GM12878 (cell line): ENCODE results near the gene RANBP17.

Source experiments
- CBX5 ChIP-seq: sonication (generic); IDR thresholded peaks from 2 replicates; pipeline ENCODE4 v1.6.1; 2016; ENCODE audit warnings: low read depth, moderate library complexity, mild to moderate bottlenecking, inconsistent platforms
- CREB1 ChIP-seq: IDR thresholded peaks from 2 replicates; pipeline ENCODE4 v1.6.1; 2012; ENCODE audit warnings: low read depth, mild to moderate bottlenecking, inconsistent platforms
- EED ChIP-seq: sonication (generic); IDR thresholded peaks from 2 replicates; pipeline ENCODE4 v1.6.1; 2016; ENCODE audit warnings: antibody characterized with exemption, low read depth
- EP300 ChIP-seq, 2 experiments: fragments of 150-350 bp in 1 of 2; IDR thresholded peaks; 2 replicates each; pipeline ENCODE4 v1.6.1; 2011 to 2012; ENCODE audit warnings: low read depth in 2 of 2, low read length in 2 of 2, borderline replicate concordance in 1 of 2, improper control_type of control experiment in 1 of 2, inconsistent platforms in 1 of 2; ENCODE audit not compliant: control insufficient read depth in 1 of 2
- MTA3 ChIP-seq: IDR thresholded peaks from 2 replicates; pipeline ENCODE4 v1.6.1; 2012; ENCODE audit warnings: low read length, inconsistent platforms, borderline replicate concordance
- NFYB ChIP-seq: IDR thresholded peaks from 2 replicates; pipeline ENCODE4 v1.6.1; 2011; ENCODE audit warnings: low read depth, mild to moderate bottlenecking, low read length, improper control_type of control experiment, moderate library complexity; ENCODE audit not compliant: insufficient read depth
- SMC3 ChIP-seq: IDR thresholded peaks from 2 replicates; pipeline ENCODE4 v1.6.1; 2011; ENCODE audit warnings: low read length, improper control_type of control experiment, borderline replicate concordance
- TCF3 ChIP-seq: IDR thresholded peaks from 2 replicates; pipeline ENCODE4 v1.6.1; 2012; ENCODE audit warnings: low read depth, mild to moderate bottlenecking, low read length, borderline replicate concordance; ENCODE audit not compliant: insufficient read depth
- ZBED1 ChIP-seq: IDR thresholded peaks from 2 replicates; pipeline ENCODE4 v1.6.1; 2016; ENCODE audit warnings: borderline replicate concordance
- TF ChIP-seq, protein P1 (sequence below): IDR thresholded peaks from 2 replicates; pipeline ENCODE4 v1.6.1; 2011; ENCODE audit warnings: low read depth, low read length, improper control_type of control experiment, borderline replicate concordance
- TF ChIP-seq, protein P2 (sequence below), 3 experiments: IDR thresholded peaks in 2 of 3; conservative IDR thresholded peaks in 1 of 3; 2 replicates each; pipeline ENCODE4 v1.5.1; 2011; ENCODE audit warnings: low read depth in 3 of 3, low read length in 3 of 3, mild to moderate bottlenecking in 3 of 3, control low read depth in 2 of 3, moderate library complexity in 2 of 3, inconsistent platforms in 1 of 3, mixed read lengths in 1 of 3; ENCODE audit not compliant: control insufficient read depth in 2 of 3, insufficient read depth in 1 of 3; ENCODE audit errors: extremely low read depth in 1 of 3

DNA sequence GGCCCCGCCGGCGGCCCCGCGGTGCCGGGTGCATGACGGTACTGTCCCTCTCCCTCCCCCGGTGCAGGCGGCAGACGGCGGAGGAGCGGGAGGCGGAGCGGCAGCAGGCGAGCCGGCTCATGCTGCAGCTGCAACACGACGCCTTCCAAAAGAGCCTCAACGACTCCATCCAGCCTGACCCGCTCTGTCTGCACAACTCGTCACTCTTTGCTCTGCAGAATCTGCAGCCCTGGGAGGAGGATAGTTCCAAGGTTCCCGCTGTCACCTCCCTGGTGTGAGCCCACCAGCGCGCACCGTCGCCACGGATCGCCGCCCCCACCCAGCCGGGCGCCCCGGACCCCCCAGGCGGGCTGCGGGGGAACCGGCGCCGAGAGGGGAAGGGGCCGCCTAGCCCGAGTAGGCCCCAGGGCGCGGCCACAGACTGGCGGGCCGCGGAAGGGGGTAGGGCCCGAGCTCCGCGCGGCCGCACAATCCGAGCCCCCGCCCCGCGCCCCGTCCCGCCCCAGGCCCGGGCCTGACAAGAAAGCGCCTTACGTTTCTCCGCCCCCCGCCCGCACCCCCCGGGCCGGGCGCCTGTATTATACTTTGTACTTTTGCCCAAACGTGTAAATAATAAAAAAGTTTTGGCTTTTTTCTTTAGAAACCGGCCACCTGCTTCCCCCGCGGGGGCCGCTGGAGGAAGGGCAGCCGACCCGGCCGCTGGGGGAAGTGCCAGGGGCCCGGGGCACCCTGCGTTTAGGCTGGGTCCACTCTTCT lies 449.7 kb downstream of the RANBP17 start:
- TF ChIP-seq CBX5 (no peak), TCF3 (no peak), ZBED1 (no peak), SMC3 (no peak), NFYB (no peak), CREB1 (no peak), MTA3 (no peak), EED (no peak), EP300 (IDR thresholded peaks at IDR 0.05; ENCODE audit: borderline replicate concordance in 1 of 2, control insufficient read depth in 1 of 2, low read depth in 2 of 2, low read length in 2 of 2) (no peak)
- TF ChIP-seq, protein P1, sequence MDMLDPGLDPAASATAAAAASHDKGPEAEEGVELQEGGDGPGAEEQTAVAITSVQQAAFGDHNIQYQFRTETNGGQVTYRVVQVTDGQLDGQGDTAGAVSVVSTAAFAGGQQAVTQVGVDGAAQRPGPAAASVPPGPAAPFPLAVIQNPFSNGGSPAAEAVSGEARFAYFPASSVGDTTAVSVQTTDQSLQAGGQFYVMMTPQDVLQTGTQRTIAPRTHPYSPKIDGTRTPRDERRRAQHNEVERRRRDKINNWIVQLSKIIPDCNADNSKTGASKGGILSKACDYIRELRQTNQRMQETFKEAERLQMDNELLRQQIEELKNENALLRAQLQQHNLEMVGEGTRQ: no peak
- TF ChIP-seq, protein P2, sequence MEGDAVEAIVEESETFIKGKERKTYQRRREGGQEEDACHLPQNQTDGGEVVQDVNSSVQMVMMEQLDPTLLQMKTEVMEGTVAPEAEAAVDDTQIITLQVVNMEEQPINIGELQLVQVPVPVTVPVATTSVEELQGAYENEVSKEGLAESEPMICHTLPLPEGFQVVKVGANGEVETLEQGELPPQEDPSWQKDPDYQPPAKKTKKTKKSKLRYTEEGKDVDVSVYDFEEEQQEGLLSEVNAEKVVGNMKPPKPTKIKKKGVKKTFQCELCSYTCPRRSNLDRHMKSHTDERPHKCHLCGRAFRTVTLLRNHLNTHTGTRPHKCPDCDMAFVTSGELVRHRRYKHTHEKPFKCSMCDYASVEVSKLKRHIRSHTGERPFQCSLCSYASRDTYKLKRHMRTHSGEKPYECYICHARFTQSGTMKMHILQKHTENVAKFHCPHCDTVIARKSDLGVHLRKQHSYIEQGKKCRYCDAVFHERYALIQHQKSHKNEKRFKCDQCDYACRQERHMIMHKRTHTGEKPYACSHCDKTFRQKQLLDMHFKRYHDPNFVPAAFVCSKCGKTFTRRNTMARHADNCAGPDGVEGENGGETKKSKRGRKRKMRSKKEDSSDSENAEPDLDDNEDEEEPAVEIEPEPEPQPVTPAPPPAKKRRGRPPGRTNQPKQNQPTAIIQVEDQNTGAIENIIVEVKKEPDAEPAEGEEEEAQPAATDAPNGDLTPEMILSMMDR (IDR thresholded peaks at IDR 0.05 in 2 of 3, conservative IDR thresholded peaks at IDR 0.05 in 1 of 3; ENCODE audit: control insufficient read depth in 2 of 3, extremely low read depth in 1 of 3, insufficient read depth in 1 of 3, low read depth in 3 of 3, low read length in 3 of 3): no peak
